HL-60 (cell line): ENCODE results near the gene MAP3K2.

Experiments
- POLR2AphosphoS5 ChIP-seq: IDR thresholded peaks from 2 replicates; pipeline ENCODE4 v1.6.1; 2012; ENCODE audit warnings: low read depth
- TF ChIP-seq, protein P1 (sequence below): IDR thresholded peaks from one replicate; pipeline ENCODE4 v1.5.1; 2011; ENCODE audit warnings: low read length, control low read depth, inconsistent platforms; ENCODE audit not compliant: insufficient read depth
- TF ChIP-seq, protein P2 (sequence below): IDR thresholded peaks from 2 replicates; pipeline ENCODE4 v1.6.1; 2012; ENCODE audit warnings: low read depth; ENCODE audit not compliant: insufficient replicate concordance

GRCh38 chr2:127423880-127424279, 36.1 kb upstream of the MAP3K2 start:
- TF ChIP-seq, protein P1, sequence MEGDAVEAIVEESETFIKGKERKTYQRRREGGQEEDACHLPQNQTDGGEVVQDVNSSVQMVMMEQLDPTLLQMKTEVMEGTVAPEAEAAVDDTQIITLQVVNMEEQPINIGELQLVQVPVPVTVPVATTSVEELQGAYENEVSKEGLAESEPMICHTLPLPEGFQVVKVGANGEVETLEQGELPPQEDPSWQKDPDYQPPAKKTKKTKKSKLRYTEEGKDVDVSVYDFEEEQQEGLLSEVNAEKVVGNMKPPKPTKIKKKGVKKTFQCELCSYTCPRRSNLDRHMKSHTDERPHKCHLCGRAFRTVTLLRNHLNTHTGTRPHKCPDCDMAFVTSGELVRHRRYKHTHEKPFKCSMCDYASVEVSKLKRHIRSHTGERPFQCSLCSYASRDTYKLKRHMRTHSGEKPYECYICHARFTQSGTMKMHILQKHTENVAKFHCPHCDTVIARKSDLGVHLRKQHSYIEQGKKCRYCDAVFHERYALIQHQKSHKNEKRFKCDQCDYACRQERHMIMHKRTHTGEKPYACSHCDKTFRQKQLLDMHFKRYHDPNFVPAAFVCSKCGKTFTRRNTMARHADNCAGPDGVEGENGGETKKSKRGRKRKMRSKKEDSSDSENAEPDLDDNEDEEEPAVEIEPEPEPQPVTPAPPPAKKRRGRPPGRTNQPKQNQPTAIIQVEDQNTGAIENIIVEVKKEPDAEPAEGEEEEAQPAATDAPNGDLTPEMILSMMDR, result no peak
- no peak for TF ChIP-seq POLR2AphosphoS5
- TF ChIP-seq, protein P2, sequence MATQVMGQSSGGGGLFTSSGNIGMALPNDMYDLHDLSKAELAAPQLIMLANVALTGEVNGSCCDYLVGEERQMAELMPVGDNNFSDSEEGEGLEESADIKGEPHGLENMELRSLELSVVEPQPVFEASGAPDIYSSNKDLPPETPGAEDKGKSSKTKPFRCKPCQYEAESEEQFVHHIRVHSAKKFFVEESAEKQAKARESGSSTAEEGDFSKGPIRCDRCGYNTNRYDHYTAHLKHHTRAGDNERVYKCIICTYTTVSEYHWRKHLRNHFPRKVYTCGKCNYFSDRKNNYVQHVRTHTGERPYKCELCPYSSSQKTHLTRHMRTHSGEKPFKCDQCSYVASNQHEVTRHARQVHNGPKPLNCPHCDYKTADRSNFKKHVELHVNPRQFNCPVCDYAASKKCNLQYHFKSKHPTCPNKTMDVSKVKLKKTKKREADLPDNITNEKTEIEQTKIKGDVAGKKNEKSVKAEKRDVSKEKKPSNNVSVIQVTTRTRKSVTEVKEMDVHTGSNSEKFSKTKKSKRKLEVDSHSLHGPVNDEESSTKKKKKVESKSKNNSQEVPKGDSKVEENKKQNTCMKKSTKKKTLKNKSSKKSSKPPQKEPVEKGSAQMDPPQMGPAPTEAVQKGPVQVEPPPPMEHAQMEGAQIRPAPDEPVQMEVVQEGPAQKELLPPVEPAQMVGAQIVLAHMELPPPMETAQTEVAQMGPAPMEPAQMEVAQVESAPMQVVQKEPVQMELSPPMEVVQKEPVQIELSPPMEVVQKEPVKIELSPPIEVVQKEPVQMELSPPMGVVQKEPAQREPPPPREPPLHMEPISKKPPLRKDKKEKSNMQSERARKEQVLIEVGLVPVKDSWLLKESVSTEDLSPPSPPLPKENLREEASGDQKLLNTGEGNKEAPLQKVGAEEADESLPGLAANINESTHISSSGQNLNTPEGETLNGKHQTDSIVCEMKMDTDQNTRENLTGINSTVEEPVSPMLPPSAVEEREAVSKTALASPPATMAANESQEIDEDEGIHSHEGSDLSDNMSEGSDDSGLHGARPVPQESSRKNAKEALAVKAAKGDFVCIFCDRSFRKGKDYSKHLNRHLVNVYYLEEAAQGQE, result no peak
